HepG2 (cell line): ENCODE measurements around the gene PGS1. TPM values are rescaled to one million over a fixed set of nuclear protein-coding genes. Genes with fewer than 3 reads are reported as not detected.
A peak's percentile ranks its signal among the peaks of the same experiment; 100 is the strongest.

Source experiments
- CSRNP2 ChIP-seq: sonication (generic); formaldehyde crosslinking; conservative IDR thresholded peaks from 2 replicates; pipeline ENCODE4 v1.8.0; 2022; ENCODE audit warnings: low read depth, missing genetic modification reagents
- HES4 ChIP-seq: sonication (generic); formaldehyde crosslinking; IDR thresholded peaks from 2 replicates; pipeline ENCODE4 v1.9.0; 2021; ENCODE audit warnings: mild to moderate bottlenecking, missing genetic modification reagents, borderline replicate concordance
- HMGXB3 ChIP-seq: sonication (generic); formaldehyde crosslinking; IDR thresholded peaks from 2 replicates; pipeline ENCODE4 v1.4.0; 2020; ENCODE audit warnings: missing genetic modification reagents, borderline replicate concordance
- NAIF1 ChIP-seq: sonication (generic); formaldehyde crosslinking; IDR thresholded peaks from 2 replicates; pipeline ENCODE4 v1.5.0; 2020; ENCODE audit warnings: mild to moderate bottlenecking, missing genetic modification reagents, borderline replicate concordance
- SOX5 ChIP-seq: IDR thresholded peaks from 2 replicates; pipeline ENCODE4 v1.6.1; 2016; ENCODE audit warnings: borderline replicate concordance
- THAP7 ChIP-seq: sonication (generic); formaldehyde crosslinking; IDR thresholded peaks from 2 replicates; pipeline ENCODE4 v1.8.1; 2023; ENCODE audit warnings: mild to moderate bottlenecking, missing genetic modification reagents
- ZHX2 ChIP-seq, 2 experiments: sonication (generic) in 1 of 2; formaldehyde crosslinking in 1 of 2; IDR thresholded peaks; 2 replicates each; pipeline versions ENCODE4 v1.6.1 to v1.9.0; 2014 to 2022; ENCODE audit warnings: antibody characterized with exemption in 1 of 2, borderline replicate concordance in 1 of 2, inconsistent platforms in 1 of 2, low read depth in 1 of 2, missing genetic modification reagents in 1 of 2
- ZMAT5 ChIP-seq: sonication (generic); formaldehyde crosslinking; IDR thresholded peaks from 2 replicates; pipeline ENCODE4 v1.5.0; 2020; ENCODE audit warnings: mild to moderate bottlenecking, low read depth, missing genetic modification reagents, borderline replicate concordance
- ZNF225 ChIP-seq: sonication (generic); formaldehyde crosslinking; IDR thresholded peaks from 2 replicates; pipeline ENCODE4 v1.4.0; 2020; ENCODE audit warnings: mild to moderate bottlenecking, missing genetic modification reagents
- ZNF674 ChIP-seq: sonication (generic); formaldehyde crosslinking; IDR thresholded peaks from 2 replicates; pipeline ENCODE4 v1.5.0; 2020; ENCODE audit warnings: low read depth, mild to moderate bottlenecking, missing genetic modification reagents
- polyA plus RNA-seq, 8 experiments: library from polyadenylated mRNA; depleted of rRNA in 3 of 8; stranded (reverse) in 7 of 8; unstranded in 1 of 8; fragments of >200 nt; fragmentation: Illumina TruSeq in 4 of 8; extraction: Trizol in 4 of 8; gene quantifications; 2 replicates each; pipeline versions ENCODE4 v1.2.1 to v1.2.3, GENCODE V29; 2011 to 2016; ENCODE audit warnings: low read depth in 4 of 8, missing spikeins in 1 of 8, mixed read lengths in 1 of 8; ENCODE audit not compliant: insufficient read depth in 1 of 8
- total RNA-seq, 5 experiments: library from RNA; depleted of rRNA; stranded (reverse); fragments of >200 nt; fragmentation: Illumina TruSeq; extraction: Trizol; gene quantifications; 2 replicates each; pipeline ENCODE4 v1.2.3, GENCODE V29; 2016; ENCODE audit warnings: low read depth in 1 of 5

The PGS1 gene
- total and polyA plus RNA-seq, 2 of the 13 experiments (the other 11 are each of a cell fraction or from before 2014, with no cell fraction given) = 25.9 to 31.5 TPM

- TF ChIP-seq THAP7 (CRISPR knock-in tag) (no peak), ZMAT5 (CRISPR knock-in tag) (no peak), ZHX2 (IDR thresholded peaks at IDR 0.05; ENCODE audit: low read depth) (peak; percentile 95), ZHX2 (CRISPR knock-in tag; IDR thresholded peaks at IDR 0.05; ENCODE audit: borderline replicate concordance) (no peak), NAIF1 (CRISPR knock-in tag) (0 out of 2 replicates have a peak, but pooled peaks have one; percentile 67), ZNF225 (CRISPR knock-in tag) (peak; percentile 84; the same call in 1 of the 2 replicates), SOX5 (CRISPR knock-in tag) (peak; percentile 62; the same call in 1 of the 2 replicates), ZNF674 (CRISPR knock-in tag) (peak; percentile 77; the same call in 1 of the 2 replicates), CSRNP2 (0 out of 2 replicates have a peak, but pooled peaks have one; percentile 71), HMGXB3 (CRISPR knock-in tag) (peak; percentile 69; the same call in 1 of the 2 replicates), HES4 (CRISPR knock-in tag) (peak; percentile 88; the same call in 1 of the 2 replicates)
Observed at GRCh38 chr17:78378225-78379130, at the start of gene PGS1 (continued).
